ENCODE data around the gene XYLT1.

- no peak for TF ChIP-seq USF2 (IDR thresholded peaks at IDR 0.05; ENCODE audit: low read length)
- no peak for TF ChIP-seq RAD21 (IDR thresholded peaks at IDR 0.05 in 1 of 2, conservative IDR thresholded peaks at IDR 0.05 in 1 of 2; ENCODE audit: low read depth in 2 of 2, low read length in 2 of 2)
- no peak for TF ChIP-seq ATF3 (IDR thresholded peaks at IDR 0.05; ENCODE audit: insufficient read depth, low read depth, low read length)
Measured at GRCh38 chr16:17133851-17134250, 336.9 kb downstream of the XYLT1 start.

Data from H1 (cell line).